GM23338 (cell line): Measurements from ENCODE around the gene DOCK11. TPM values are rescaled to one million over a fixed set of nuclear protein-coding genes. Genes with fewer than 3 reads are reported as not detected.

Experiments used
- ATAC-seq: fragments of 200-7000 bp; cut with Tn5 transposase; 3 replicates; pipeline ENCODE4 v1.9.1; 2020
- DNase-seq: peaks from one replicate; pipeline ENCODE4 v3.0.0-alpha.2; 2015; ENCODE audit warnings: low spot score
- H2AFZ ChIP-seq: fragments of 200-600 bp; sonication (generic); 2 replicates; pipeline ENCODE4 v1.8.0; 2016; ENCODE audit warnings: antibody characterized with exemption, mild to moderate bottlenecking, moderate library complexity
- H3F3A ChIP-seq: fragments of 200-600 bp; sonication (generic); replicated peaks from 2 replicates; pipeline ENCODE4 v1.8.0; 2017; ENCODE audit warnings: antibody characterized with exemption, mixed run types, low read depth
- H3K27ac ChIP-seq: fragments of 200-600 bp; sonication (generic); 2 replicates; pipeline ENCODE4 v1.6.1; 2016; ENCODE audit warnings: low read depth
- H3K27me3 ChIP-seq: fragments of 200-600 bp; sonication (generic); 2 replicates; pipeline ENCODE4 v1.8.0; 2016; ENCODE audit warnings: mild to moderate bottlenecking, mixed run types, moderate library complexity; ENCODE audit not compliant: insufficient read depth
- H3K36me3 ChIP-seq: fragments of 200-600 bp; sonication (generic); 2 replicates; pipeline ENCODE4 v1.8.0; 2016; ENCODE audit warnings: mild to moderate bottlenecking; ENCODE audit not compliant: insufficient read depth
- H3K4me1 ChIP-seq: fragments of 200-600 bp; sonication (generic); 2 replicates; pipeline ENCODE4 v1.8.0; 2016; ENCODE audit warnings: mild to moderate bottlenecking, moderate library complexity; ENCODE audit not compliant: insufficient read depth
- H3K4me2 ChIP-seq: fragments of 200-600 bp; sonication (generic); 2 replicates; pipeline ENCODE4 v1.7.1; 2017; ENCODE audit warnings: mixed run types
- H3K4me3 ChIP-seq: fragments of 200-600 bp; sonication (generic); 2 replicates; pipeline ENCODE4 v1.6.1; 2016; ENCODE audit warnings: mixed run types
- H3K79me2 ChIP-seq: fragments of 200-600 bp; sonication (generic); replicated peaks from 2 replicates; pipeline ENCODE4 v1.8.0; 2017; ENCODE audit warnings: mild to moderate bottlenecking; ENCODE audit not compliant: insufficient read depth
- H3K9me2 ChIP-seq: fragments of 200-600 bp; sonication (generic); 2 replicates; pipeline ENCODE4 v1.8.0; 2017; ENCODE audit not compliant: insufficient read depth
- H4K20me1 ChIP-seq: fragments of 200-600 bp; sonication (generic); replicated peaks from 2 replicates; pipeline ENCODE4 v1.8.0; 2017; ENCODE audit warnings: mild to moderate bottlenecking; ENCODE audit not compliant: insufficient read depth
- H3K27ac Mint-ChIP-seq: 2 replicates; pipeline ENCODE4 v1.8.0; 2020; ENCODE audit warnings: inconsistent platforms, mild to moderate bottlenecking, moderate library complexity, mixed read lengths
- H3K27me3 Mint-ChIP-seq: 3 replicates; pipeline ENCODE4 v1.8.0; 2022; ENCODE audit warnings: low read depth, mild to moderate bottlenecking, moderate library complexity, mixed read lengths, inconsistent platforms; ENCODE audit not compliant: insufficient read depth, poor library complexity
- H3K36me3 Mint-ChIP-seq: 3 replicates; pipeline ENCODE4 v1.8.0; 2021; ENCODE audit warnings: low read depth, mild to moderate bottlenecking, inconsistent platforms, moderate library complexity, mixed read lengths
- H3K4me1 Mint-ChIP-seq: 3 replicates; pipeline ENCODE4 v1.8.0; 2020; ENCODE audit warnings: mild to moderate bottlenecking, inconsistent platforms, mixed read lengths
- H3K4me3 Mint-ChIP-seq: 3 replicates; pipeline ENCODE4 v1.8.0; 2021; ENCODE audit warnings: moderate library complexity, mild to moderate bottlenecking, inconsistent platforms, mixed read lengths
- H3K9me3 Mint-ChIP-seq: 3 replicates; pipeline ENCODE4 v1.8.0; 2020; ENCODE audit warnings: moderate library complexity, mild to moderate bottlenecking, inconsistent platforms, mixed read lengths
- CREB1 ChIP-seq: fragments of 250-450 bp; sonication (Bioruptor Pico); IDR thresholded peaks from 2 replicates; pipeline ENCODE4 v1.5.0; 2020; ENCODE audit warnings: low read depth, mild to moderate bottlenecking, moderate library complexity
- EZH2 ChIP-seq: fragments of 200-600 bp; sonication (generic); IDR thresholded peaks from one replicate; pipeline ENCODE4 v1.8.0; 2017; ENCODE audit warnings: antibody characterized with exemption, mild to moderate bottlenecking, low read depth; ENCODE audit not compliant: unreplicated experiment
- STAT1 ChIP-seq: IDR thresholded peaks from one replicate; pipeline ENCODE4 v1.6.1; 2016; ENCODE audit warnings: antibody characterized with exemption; ENCODE audit not compliant: unreplicated experiment
- ZNF331 ChIP-seq: fragments of 250-450 bp; sonication (Bioruptor Pico); IDR thresholded peaks from 2 replicates; pipeline ENCODE4 v1.5.0; 2020; ENCODE audit warnings: low read depth, mild to moderate bottlenecking, moderate library complexity
- polyA plus RNA-seq: library from polyadenylated mRNA; unstranded; fragments of >200 nt; fragmentation: Nextera tagmentation; extraction: Ambion mirVana; gene quantifications from 2 replicates; pipeline ENCODE4 v1.2.1, GENCODE V29; 2016
- total RNA-seq: library from RNA; depleted of rRNA; stranded (reverse); fragments of >200 nt; shearing (Covaris generic); gene quantifications from 2 replicates; pipeline ENCODE4 v1.2.3, GENCODE V29; 2014
- TF ChIP-seq, protein P1 (sequence below), 2 experiments: fragments of 200-600 bp in 1 of 2; sonication (generic) in 1 of 2; conservative IDR thresholded peaks; 2 replicates each; pipeline versions ENCODE4 v1.5.1 to v1.6.1; 2016 to 2017; ENCODE audit warnings: antibody characterized with exemption in 2 of 2, low read depth in 2 of 2, mild to moderate bottlenecking in 2 of 2, moderate library complexity in 1 of 2
- TF ChIP-seq, protein P2 (sequence below): fragments of 250-450 bp; sonication (Bioruptor Pico); IDR thresholded peaks from 2 replicates; pipeline ENCODE4 v1.5.0; 2020; ENCODE audit warnings: mild to moderate bottlenecking, moderate library complexity
- TF ChIP-seq, protein P3 (sequence below): IDR thresholded peaks from one replicate; pipeline ENCODE4 v1.6.1; 2018; ENCODE audit warnings: antibody characterized with exemption; ENCODE audit not compliant: unreplicated experiment

Gene DOCK11
- total and polyA plus RNA-seq, 2 experiments from 2014 or later: 6.0 to 12.3 TPM

DNA sequence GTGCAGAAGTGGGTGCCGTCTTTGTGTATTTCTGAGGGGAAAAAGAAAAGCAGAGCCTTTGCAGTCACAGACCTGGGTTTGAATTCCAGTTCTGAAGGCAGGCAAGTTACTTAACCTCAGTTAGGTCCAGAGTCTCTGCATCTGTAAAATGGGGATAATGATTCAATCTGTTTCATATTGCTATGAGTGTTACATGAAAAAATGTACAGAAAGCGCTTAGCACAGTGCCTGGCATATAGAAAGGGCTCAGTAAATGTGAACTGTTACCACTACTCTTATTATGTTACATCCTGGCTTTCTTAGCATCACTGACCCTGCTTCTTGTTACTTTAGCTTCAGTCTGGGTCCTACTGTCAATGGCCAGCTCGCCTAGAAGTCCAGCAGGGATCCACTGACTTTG lies 45.9 kb downstream of the DOCK11 start:
- Histone ChIP-seq H4K20me1 (no peaks in the 10 kb centered on the region), H3K9me2 (no peaks in the 10 kb centered on the region), H3K4me3 (no peak overlapping the region), H3F3A (no peaks in the 10 kb centered on the region), H3K4me2 (no peak overlapping the region), H3K27me3 (no peaks in the 10 kb centered on the region), H3K4me1 (peaks cover 13% of the 10 kb centered on the region), H2AFZ (no peak overlapping the region), H3K27ac (no peak overlapping the region), H3K36me3 (no peaks in the 10 kb centered on the region), H3K79me2 (no peaks in the 10 kb centered on the region)
- no peaks in the 10 kb centered on the region for H3K27me3 Mint-ChIP-seq
- no peaks in the 10 kb centered on the region for H3K9me3 Mint-ChIP-seq
- no peak overlapping the region for H3K27ac Mint-ChIP-seq
- ATAC-seq (no peak), DNase-seq (no peak)
- H3K4me3 Mint-ChIP-seq: no peak overlapping the region
- peaks cover 8% of the 10 kb centered on the region for H3K4me1 Mint-ChIP-seq
- TF ChIP-seq CREB1 (CRISPR knock-in tag): no peak
- TF ChIP-seq, protein P1, sequence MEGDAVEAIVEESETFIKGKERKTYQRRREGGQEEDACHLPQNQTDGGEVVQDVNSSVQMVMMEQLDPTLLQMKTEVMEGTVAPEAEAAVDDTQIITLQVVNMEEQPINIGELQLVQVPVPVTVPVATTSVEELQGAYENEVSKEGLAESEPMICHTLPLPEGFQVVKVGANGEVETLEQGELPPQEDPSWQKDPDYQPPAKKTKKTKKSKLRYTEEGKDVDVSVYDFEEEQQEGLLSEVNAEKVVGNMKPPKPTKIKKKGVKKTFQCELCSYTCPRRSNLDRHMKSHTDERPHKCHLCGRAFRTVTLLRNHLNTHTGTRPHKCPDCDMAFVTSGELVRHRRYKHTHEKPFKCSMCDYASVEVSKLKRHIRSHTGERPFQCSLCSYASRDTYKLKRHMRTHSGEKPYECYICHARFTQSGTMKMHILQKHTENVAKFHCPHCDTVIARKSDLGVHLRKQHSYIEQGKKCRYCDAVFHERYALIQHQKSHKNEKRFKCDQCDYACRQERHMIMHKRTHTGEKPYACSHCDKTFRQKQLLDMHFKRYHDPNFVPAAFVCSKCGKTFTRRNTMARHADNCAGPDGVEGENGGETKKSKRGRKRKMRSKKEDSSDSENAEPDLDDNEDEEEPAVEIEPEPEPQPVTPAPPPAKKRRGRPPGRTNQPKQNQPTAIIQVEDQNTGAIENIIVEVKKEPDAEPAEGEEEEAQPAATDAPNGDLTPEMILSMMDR (conservative IDR thresholded peaks at IDR 0.05; ENCODE audit: low read depth in 2 of 2): no peak
- TF ChIP-seq STAT1: no peak
- TF ChIP-seq, protein P2, sequence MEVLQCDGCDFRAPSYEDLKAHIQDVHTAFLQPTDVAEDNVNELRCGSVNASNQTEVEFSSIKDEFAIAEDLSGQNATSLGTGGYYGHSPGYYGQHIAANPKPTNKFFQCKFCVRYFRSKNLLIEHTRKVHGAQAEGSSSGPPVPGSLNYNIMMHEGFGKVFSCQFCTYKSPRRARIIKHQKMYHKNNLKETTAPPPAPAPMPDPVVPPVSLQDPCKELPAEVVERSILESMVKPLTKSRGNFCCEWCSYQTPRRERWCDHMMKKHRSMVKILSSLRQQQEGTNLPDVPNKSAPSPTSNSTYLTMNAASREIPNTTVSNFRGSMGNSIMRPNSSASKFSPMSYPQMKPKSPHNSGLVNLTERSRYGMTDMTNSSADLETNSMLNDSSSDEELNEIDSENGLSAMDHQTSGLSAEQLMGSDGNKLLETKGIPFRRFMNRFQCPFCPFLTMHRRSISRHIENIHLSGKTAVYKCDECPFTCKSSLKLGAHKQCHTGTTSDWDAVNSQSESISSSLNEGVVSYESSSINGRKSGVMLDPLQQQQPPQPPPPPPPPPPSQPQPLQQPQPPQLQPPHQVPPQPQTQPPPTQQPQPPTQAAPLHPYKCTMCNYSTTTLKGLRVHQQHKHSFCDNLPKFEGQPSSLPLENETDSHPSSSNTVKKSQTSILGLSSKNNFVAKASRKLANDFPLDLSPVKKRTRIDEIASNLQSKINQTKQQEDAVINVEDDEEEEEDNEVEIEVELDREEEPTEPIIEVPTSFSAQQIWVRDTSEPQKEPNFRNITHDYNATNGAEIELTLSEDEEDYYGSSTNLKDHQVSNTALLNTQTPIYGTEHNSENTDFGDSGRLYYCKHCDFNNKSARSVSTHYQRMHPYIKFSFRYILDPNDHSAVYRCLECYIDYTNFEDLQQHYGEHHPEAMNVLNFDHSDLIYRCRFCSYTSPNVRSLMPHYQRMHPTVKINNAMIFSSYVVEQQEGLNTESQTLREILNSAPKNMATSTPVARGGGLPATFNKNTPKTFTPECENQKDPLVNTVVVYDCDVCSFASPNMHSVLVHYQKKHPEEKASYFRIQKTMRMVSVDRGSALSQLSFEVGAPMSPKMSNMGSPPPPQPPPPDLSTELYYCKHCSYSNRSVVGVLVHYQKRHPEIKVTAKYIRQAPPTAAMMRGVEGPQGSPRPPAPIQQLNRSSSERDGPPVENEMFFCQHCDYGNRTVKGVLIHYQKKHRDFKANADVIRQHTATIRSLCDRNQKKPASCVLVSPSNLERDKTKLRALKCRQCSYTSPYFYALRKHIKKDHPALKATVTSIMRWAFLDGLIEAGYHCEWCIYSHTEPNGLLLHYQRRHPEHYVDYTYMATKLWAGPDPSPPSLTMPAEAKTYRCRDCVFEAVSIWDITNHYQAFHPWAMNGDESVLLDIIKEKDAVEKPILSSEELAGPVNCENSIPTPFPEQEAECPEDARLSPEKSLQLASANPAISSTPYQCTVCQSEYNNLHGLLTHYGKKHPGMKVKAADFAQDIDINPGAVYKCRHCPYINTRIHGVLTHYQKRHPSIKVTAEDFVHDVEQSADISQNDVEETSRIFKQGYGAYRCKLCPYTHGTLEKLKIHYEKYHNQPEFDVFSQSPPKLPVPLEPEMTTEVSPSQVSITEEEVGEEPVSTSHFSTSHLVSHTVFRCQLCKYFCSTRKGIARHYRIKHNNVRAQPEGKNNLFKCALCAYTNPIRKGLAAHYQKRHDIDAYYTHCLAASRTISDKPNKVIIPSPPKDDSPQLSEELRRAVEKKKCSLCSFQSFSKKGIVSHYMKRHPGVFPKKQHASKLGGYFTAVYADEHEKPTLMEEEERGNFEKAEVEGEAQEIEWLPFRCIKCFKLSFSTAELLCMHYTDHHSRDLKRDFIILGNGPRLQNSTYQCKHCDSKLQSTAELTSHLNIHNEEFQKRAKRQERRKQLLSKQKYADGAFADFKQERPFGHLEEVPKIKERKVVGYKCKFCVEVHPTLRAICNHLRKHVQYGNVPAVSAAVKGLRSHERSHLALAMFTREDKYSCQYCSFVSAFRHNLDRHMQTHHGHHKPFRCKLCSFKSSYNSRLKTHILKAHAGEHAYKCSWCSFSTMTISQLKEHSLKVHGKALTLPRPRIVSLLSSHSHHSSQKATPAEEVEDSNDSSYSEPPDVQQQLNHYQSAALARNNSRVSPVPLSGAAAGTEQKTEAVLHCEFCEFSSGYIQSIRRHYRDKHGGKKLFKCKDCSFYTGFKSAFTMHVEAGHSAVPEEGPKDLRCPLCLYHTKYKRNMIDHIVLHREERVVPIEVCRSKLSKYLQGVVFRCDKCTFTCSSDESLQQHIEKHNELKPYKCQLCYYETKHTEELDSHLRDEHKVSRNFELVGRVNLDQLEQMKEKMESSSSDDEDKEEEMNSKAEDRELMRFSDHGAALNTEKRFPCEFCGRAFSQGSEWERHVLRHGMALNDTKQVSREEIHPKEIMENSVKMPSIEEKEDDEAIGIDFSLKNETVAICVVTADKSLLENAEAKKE (CRISPR knock-in tag): no peak
- TF ChIP-seq, protein P3, sequence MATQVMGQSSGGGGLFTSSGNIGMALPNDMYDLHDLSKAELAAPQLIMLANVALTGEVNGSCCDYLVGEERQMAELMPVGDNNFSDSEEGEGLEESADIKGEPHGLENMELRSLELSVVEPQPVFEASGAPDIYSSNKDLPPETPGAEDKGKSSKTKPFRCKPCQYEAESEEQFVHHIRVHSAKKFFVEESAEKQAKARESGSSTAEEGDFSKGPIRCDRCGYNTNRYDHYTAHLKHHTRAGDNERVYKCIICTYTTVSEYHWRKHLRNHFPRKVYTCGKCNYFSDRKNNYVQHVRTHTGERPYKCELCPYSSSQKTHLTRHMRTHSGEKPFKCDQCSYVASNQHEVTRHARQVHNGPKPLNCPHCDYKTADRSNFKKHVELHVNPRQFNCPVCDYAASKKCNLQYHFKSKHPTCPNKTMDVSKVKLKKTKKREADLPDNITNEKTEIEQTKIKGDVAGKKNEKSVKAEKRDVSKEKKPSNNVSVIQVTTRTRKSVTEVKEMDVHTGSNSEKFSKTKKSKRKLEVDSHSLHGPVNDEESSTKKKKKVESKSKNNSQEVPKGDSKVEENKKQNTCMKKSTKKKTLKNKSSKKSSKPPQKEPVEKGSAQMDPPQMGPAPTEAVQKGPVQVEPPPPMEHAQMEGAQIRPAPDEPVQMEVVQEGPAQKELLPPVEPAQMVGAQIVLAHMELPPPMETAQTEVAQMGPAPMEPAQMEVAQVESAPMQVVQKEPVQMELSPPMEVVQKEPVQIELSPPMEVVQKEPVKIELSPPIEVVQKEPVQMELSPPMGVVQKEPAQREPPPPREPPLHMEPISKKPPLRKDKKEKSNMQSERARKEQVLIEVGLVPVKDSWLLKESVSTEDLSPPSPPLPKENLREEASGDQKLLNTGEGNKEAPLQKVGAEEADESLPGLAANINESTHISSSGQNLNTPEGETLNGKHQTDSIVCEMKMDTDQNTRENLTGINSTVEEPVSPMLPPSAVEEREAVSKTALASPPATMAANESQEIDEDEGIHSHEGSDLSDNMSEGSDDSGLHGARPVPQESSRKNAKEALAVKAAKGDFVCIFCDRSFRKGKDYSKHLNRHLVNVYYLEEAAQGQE: no peak
- TF ChIP-seq ZNF331 (CRISPR knock-in tag): no peak
- TF ChIP-seq EZH2: no peak
- no peaks in the 10 kb centered on the region for H3K36me3 Mint-ChIP-seq
